HepG2 (cell line): ENCODE results near the gene INF2. TPM values are rescaled to one million over a fixed set of nuclear protein-coding genes. Genes with fewer than 3 reads are reported as not detected.
A peak's percentile ranks its signal among the peaks of the same experiment; 100 is the strongest.

Experiments used
- ATF1 ChIP-seq: IDR thresholded peaks from 2 replicates; pipeline ENCODE4 v1.6.1; 2016; ENCODE audit warnings: mild to moderate bottlenecking, control low read depth
- ELF1 ChIP-seq: sonication (generic); formaldehyde crosslinking; IDR thresholded peaks from 2 replicates; pipeline ENCODE4 v1.4.0; 2020; ENCODE audit warnings: missing genetic modification reagents
- GATAD1 ChIP-seq: IDR thresholded peaks from 2 replicates; pipeline ENCODE4 v1.6.1; 2016; ENCODE audit warnings: missing genetic modification reagents, missing compliant biosample characterization
- HCFC1 ChIP-seq: fragments of 150-350 bp; IDR thresholded peaks from 2 replicates; pipeline ENCODE4 v1.6.1; 2014; ENCODE audit warnings: low read depth, low read length
- IRF2 ChIP-seq: IDR thresholded peaks from 2 replicates; pipeline ENCODE4 v1.6.1; 2018; ENCODE audit warnings: missing genetic modification reagents, missing compliant biosample characterization
- KDM4B ChIP-seq: sonication (generic); formaldehyde crosslinking; IDR thresholded peaks from 2 replicates; pipeline ENCODE4 v1.4.0; 2020; ENCODE audit warnings: missing genetic modification reagents
- NBN ChIP-seq: fragments of 450-650 bp; conservative IDR thresholded peaks from 2 replicates; pipeline ENCODE4 v1.6.1; 2017
- NFYC ChIP-seq: IDR thresholded peaks from 2 replicates; pipeline ENCODE4 v1.6.1; 2016; ENCODE audit warnings: missing genetic modification reagents, missing compliant biosample characterization
- RFXAP ChIP-seq: sonication (generic); formaldehyde crosslinking; IDR thresholded peaks from 2 replicates; pipeline ENCODE4 v1.4.0; 2020; ENCODE audit warnings: missing genetic modification reagents, borderline replicate concordance
- SP1 ChIP-seq, 2 experiments: fragments of 450-650 bp in 1 of 2; sonication (generic) in 1 of 2; formaldehyde crosslinking in 1 of 2; IDR thresholded peaks; 2 replicates each; pipeline versions ENCODE4 v1.4.0 to v1.6.1; 2016 to 2020; ENCODE audit warnings: missing genetic modification reagents in 1 of 2
- SRSF9 ChIP-seq: fragments of 200-400 bp; formaldehyde crosslinking; IDR thresholded peaks from 2 replicates; pipeline ENCODE4 v1.6.1; 2018; ENCODE audit warnings: borderline replicate concordance, mild to moderate bottlenecking, low read depth, low read length; ENCODE audit not compliant: insufficient read depth, poor library complexity, severe bottlenecking
- ZC3H13 ChIP-seq: sonication (generic); formaldehyde crosslinking; IDR thresholded peaks from 2 replicates; pipeline ENCODE4 v1.8.1; 2023; ENCODE audit warnings: mild to moderate bottlenecking, missing genetic modification reagents, moderate library complexity
- ZNF282 ChIP-seq: fragments of 450-650 bp; IDR thresholded peaks from 2 replicates; pipeline ENCODE4 v1.6.1; 2018; ENCODE audit not compliant: partially characterized antibody
- ZNF33B ChIP-seq: sonication (generic); formaldehyde crosslinking; IDR thresholded peaks from 2 replicates; pipeline ENCODE4 v1.5.1; 2020; ENCODE audit warnings: mild to moderate bottlenecking, missing genetic modification reagents
- ZNF383 ChIP-seq: sonication (generic); formaldehyde crosslinking; IDR thresholded peaks from 2 replicates; pipeline ENCODE4 v1.4.0; 2020; ENCODE audit warnings: missing genetic modification reagents, mild to moderate bottlenecking, borderline replicate concordance
- ZNF430 ChIP-seq: sonication (generic); formaldehyde crosslinking; IDR thresholded peaks from 2 replicates; pipeline ENCODE4 v1.9.0; 2021; ENCODE audit warnings: mild to moderate bottlenecking, missing genetic modification reagents
- ZNF432 ChIP-seq: sonication (generic); formaldehyde crosslinking; IDR thresholded peaks from 2 replicates; pipeline ENCODE4 v1.5.0; 2020; ENCODE audit warnings: missing genetic modification reagents, mild to moderate bottlenecking, borderline replicate concordance
- ZNF629 ChIP-seq: sonication (generic); formaldehyde crosslinking; conservative IDR thresholded peaks from 2 replicates; pipeline ENCODE4 v1.5.0; 2020; ENCODE audit warnings: missing genetic modification reagents
- polyA plus RNA-seq, 8 experiments: library from polyadenylated mRNA; depleted of rRNA in 3 of 8; stranded (reverse) in 7 of 8; unstranded in 1 of 8; fragments of >200 nt; fragmentation: Illumina TruSeq in 4 of 8; extraction: Trizol in 4 of 8; gene quantifications; 2 replicates each; pipeline versions ENCODE4 v1.2.1 to v1.2.3, GENCODE V29; 2011 to 2016; ENCODE audit warnings: low read depth in 4 of 8, missing spikeins in 1 of 8, mixed read lengths in 1 of 8; ENCODE audit not compliant: insufficient read depth in 1 of 8
- total RNA-seq, 5 experiments: library from RNA; depleted of rRNA; stranded (reverse); fragments of >200 nt; fragmentation: Illumina TruSeq; extraction: Trizol; gene quantifications; 2 replicates each; pipeline ENCODE4 v1.2.3, GENCODE V29; 2016; ENCODE audit warnings: low read depth in 1 of 5
- TF ChIP-seq, protein P1 (sequence below): sonication (generic); formaldehyde crosslinking; IDR thresholded peaks from 2 replicates; pipeline ENCODE4 v1.4.0; 2020; ENCODE audit warnings: mild to moderate bottlenecking, missing genetic modification reagents
- TF ChIP-seq, protein P2 (sequence below): IDR thresholded peaks from 2 replicates; pipeline ENCODE4 v1.6.1; 2018; ENCODE audit warnings: missing genetic modification reagents, mild to moderate bottlenecking, missing compliant biosample characterization

Gene INF2
- total and polyA plus RNA-seq, 2 of the 13 experiments (the other 11 are each of a cell fraction or from before 2014, with no cell fraction given) = 16.4 to 26.4 TPM

DNA sequence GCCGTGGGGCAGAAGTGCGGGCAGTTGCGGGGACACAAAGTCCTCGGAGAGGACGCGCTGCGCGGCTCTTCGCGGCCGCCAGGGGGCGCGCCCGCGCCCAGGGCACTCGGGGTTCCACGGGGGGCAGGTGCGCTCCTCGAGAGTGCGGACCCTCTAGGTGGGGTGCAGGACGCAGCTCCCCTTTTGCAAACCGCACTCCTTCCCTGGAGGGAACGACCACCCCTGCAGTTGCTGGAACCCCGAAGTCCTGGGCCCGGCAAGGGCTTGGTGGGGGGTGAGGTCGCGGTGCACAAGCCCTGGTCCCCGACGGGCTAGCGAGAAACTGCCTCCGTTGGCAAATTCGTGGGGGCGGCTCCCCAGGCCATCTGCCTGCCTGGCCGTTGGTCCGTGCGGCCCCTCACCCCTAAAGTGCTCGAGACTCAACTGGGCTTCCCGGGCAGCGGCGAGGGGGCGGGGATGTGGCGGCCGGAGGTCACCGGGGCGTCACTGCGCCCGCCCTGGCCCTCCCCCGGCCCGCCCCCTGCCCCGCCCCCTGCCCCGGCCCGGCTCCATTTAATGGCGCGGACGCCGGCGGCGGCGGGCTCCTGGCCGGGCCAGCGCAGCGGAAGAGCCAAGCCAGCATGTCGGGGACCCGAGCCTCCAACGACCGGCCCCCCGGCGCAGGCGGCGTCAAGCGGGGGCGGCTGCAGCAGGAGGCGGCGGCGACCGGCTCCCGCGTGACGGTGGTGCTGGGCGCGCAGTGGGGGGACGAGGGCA is 34.4 kb downstream of the INF2 start, which contains the start of gene ADSS1 (continued):
- peak; percentile 19; the same call in 1 of the 2 replicates for TF ChIP-seq IRF2 (CRISPR knock-in tag)
- no peak for TF ChIP-seq RFXAP (CRISPR knock-in tag)
- no peak for TF ChIP-seq ZNF432 (CRISPR knock-in tag)
- TF ChIP-seq ZNF383 = no peak
- TF ChIP-seq, protein P1, sequence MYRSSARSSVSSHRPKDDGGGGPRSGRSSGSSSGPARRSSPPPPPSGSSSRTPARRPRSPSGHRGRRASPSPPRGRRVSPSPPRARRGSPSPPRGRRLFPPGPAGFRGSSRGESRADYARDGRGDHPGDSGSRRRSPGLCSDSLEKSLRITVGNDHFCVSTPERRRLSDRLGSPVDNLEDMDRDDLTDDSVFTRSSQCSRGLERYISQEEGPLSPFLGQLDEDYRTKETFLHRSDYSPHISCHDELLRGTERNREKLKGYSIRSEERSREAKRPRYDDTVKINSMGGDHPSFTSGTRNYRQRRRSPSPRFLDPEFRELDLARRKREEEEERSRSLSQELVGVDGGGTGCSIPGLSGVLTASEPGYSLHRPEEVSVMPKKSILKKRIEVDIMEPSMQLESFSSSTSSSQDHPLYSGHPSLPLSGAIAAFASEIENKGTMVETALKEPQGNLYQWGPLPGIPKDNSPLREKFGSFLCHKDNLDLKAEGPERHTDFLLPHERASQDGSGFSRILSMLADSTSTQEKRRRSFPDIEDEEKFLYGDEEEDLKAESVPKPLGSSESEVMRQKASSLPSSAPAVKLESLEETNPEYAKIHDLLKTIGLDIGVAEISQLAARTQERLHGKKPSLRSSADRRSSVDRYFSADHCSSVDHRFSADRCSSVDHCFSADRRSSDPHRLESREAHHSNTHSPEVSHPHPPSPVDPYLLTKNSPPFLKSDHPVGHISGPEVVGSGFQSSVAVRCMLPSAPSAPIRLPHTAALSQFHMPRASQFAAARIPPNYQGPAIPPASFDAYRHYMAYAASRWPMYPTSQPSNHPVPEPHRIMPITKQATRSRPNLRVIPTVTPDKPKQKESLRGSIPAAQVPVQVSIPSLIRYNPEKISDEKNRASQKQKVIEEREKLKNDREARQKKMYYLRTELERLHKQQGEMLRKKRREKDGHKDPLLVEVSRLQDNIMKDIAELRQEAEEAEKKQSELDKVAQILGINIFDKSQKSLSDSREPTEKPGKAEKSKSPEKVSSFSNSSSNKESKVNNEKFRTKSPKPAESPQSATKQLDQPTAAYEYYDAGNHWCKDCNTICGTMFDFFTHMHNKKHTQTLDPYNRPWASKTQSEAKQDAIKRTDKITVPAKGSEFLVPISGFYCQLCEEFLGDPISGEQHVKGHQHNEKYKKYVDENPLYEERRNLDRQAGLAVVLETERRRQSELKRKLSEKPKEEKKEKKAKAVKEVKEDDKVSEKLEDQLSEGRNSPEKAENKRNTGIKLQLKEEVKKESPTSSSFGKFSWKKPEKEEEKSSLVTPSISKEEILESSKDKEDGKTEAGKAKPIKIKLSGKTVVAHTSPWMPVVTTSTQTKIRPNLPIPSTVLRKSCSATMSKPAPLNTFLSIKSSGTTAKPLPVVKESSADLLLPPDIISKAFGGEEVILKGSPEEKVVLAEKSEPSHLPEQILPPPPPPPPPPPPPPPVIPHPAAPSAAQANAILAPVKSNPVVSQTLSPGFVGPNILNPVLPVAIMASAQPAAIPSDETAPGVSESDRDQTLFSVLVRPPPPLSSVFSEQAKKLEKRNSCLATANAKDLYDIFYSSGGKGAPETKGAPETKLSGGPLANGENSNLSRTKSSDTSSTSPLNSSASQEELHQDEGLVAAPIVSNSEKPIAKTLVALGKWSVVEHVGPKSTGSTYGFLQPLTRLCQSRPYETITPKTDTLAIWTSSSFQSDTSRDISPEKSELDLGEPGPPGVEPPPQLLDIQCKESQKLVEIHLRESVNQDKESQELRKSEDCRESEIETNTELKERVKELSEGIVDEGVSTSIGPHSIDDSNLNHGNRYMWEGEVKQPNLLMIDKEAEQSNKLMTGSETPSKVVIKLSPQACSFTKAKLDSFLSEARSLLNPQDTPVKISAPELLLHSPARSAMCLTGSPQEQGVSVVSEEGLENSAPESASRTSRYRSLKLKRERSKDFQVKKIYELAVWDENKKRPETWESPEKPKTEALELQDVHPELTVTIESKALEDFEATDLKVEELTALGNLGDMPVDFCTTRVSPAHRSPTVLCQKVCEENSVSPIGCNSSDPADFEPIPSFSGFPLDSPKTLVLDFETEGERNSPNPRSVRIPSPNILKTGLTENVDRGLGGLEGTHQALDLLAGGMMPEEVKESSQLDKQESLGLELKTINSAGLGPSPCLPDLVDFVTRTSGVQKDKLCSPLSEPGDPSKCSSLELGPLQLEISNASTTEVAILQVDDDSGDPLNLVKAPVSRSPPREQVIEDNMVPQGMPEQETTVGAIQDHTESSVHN = no peak
- no peak for TF ChIP-seq GATAD1 (CRISPR knock-in tag)
- no peak for TF ChIP-seq SRSF9
- no peak for TF ChIP-seq SP1 (IDR thresholded peaks at IDR 0.05)
- TF ChIP-seq SP1 (CRISPR knock-in tag; IDR thresholded peaks at IDR 0.05) = peak; percentile 28; the same call in 1 of the 2 replicates
- TF ChIP-seq ZNF629 (CRISPR knock-in tag) = no peak; the same call in 1 of the 2 replicates
- no peak for TF ChIP-seq ELF1
- no peak for TF ChIP-seq HCFC1
- TF ChIP-seq KDM4B (CRISPR knock-in tag) = no peak; the same call in 1 of the 2 replicates
- TF ChIP-seq ZC3H13 = 0 out of 2 replicates have a peak, but pooled peaks have one; percentile 27
- TF ChIP-seq ZNF282 = no peak
- TF ChIP-seq ZNF430 = 0 out of 2 replicates have a peak, but pooled peaks have one; percentile 69
- TF ChIP-seq ATF1 (CRISPR knock-in tag) = no peak
- TF ChIP-seq NBN = no peak
- no peak for TF ChIP-seq ZNF33B (CRISPR knock-in tag)
- TF ChIP-seq NFYC (CRISPR knock-in tag) = no peak
- TF ChIP-seq, protein P2, sequence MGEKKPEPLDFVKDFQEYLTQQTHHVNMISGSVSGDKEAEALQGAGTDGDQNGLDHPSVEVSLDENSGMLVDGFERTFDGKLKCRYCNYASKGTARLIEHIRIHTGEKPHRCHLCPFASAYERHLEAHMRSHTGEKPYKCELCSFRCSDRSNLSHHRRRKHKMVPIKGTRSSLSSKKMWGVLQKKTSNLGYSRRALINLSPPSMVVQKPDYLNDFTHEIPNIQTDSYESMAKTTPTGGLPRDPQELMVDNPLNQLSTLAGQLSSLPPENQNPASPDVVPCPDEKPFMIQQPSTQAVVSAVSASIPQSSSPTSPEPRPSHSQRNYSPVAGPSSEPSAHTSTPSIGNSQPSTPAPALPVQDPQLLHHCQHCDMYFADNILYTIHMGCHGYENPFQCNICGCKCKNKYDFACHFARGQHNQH = peak; percentile 15; the same call in 1 of the 2 replicates
